ENCODE results near the gene AVEN. TPM values are rescaled to one million over a fixed set of nuclear protein-coding genes. Genes with fewer than 3 reads are reported as not detected.

Gene AVEN
- polyA plus RNA-seq, 1 experiment = 22.2 TPM

DNA sequence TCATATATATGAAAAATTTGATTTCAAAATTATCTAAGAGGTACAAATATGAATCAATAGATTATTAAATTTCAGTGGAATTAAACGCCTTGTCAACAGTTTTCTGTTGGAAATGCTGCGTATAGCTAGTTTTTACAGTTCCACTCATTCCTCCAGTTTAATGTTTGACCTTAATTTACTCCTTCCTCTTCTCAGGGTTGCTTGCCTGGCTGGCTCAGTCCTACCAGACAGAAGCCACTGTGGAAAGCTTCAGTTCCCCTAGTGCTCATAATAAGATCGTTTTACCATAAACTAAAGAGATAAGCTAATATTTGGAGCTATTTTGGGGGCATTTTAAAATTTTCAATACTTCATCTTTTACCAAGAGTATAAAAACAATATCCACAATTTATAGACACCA, 39.9 kb upstream of the AVEN start:
- no peaks in the 10 kb centered on the region for H3K9me3 ChIP-seq (ENCODE audit: control insufficient read depth, insufficient read depth, low read length)
- H3K27ac ChIP-seq (ENCODE audit: low read depth, low read length) = no peak overlapping the region
- DNase-seq (ENCODE audit: low read depth, low spot score) = no peak
- H3K27me3 ChIP-seq (ENCODE audit: control insufficient read depth, insufficient read depth, low read length) = no peaks in the 10 kb centered on the region
- TF ChIP-seq, protein P1, sequence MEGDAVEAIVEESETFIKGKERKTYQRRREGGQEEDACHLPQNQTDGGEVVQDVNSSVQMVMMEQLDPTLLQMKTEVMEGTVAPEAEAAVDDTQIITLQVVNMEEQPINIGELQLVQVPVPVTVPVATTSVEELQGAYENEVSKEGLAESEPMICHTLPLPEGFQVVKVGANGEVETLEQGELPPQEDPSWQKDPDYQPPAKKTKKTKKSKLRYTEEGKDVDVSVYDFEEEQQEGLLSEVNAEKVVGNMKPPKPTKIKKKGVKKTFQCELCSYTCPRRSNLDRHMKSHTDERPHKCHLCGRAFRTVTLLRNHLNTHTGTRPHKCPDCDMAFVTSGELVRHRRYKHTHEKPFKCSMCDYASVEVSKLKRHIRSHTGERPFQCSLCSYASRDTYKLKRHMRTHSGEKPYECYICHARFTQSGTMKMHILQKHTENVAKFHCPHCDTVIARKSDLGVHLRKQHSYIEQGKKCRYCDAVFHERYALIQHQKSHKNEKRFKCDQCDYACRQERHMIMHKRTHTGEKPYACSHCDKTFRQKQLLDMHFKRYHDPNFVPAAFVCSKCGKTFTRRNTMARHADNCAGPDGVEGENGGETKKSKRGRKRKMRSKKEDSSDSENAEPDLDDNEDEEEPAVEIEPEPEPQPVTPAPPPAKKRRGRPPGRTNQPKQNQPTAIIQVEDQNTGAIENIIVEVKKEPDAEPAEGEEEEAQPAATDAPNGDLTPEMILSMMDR (IDR thresholded peaks at IDR 0.05; ENCODE audit: low read depth, low read length) = no peak
- no peak overlapping the region for H3K4me3 ChIP-seq (ENCODE audit: low read depth, low read length)
- ChIA-PET CTCF (interaction anchor here (0.6 to 1.3 kb wide), 3 partner anchors 18 to 264 kb away, joined by 4 to 8 read pairs (median 6); partner anchors contain the start of gene NOP10), POLR2A (no interaction called here)

DNA sequence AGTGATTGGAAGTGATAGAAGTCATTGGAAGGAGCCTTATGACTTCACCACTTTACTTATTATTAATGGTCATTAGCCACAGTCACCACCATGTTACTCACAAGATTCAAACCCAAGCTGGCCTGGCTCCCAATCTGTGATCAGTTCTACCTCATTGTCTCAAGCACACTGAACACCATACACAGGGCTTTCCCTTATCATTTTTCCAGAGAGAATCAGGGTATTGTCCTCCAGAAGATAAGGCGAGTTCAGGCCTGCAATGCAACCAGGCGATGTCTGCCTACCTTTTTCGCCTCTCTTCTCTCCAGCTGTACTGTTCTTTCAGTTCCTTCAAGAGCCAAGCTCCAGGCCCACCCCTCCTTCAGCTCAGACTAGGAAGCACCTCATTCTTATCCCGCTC, 37.8 kb upstream of the AVEN start:
- Histone ChIP-seq H3K9me3 (ENCODE audit: control insufficient read depth, insufficient read depth, low read length) (no peaks in the 10 kb centered on the region), H3K27me3 (ENCODE audit: control insufficient read depth, insufficient read depth, low read length) (no peaks in the 10 kb centered on the region), H3K27ac (ENCODE audit: low read depth, low read length) (no peak overlapping the region), H3K4me3 (ENCODE audit: low read depth, low read length) (no peak overlapping the region)
- no peak for DNase-seq (ENCODE audit: low read depth, low spot score)
- POLR2A ChIA-PET = no interaction called here
- CTCF ChIA-PET = interaction anchor here (1.5 kb wide), 1 partner anchor 14 kb away, joined by 4 read pairs; no protein-coding TSS in a partner anchor
- TF ChIP-seq, protein P1 (IDR thresholded peaks at IDR 0.05; ENCODE audit: low read depth, low read length) = no peak

DNA sequence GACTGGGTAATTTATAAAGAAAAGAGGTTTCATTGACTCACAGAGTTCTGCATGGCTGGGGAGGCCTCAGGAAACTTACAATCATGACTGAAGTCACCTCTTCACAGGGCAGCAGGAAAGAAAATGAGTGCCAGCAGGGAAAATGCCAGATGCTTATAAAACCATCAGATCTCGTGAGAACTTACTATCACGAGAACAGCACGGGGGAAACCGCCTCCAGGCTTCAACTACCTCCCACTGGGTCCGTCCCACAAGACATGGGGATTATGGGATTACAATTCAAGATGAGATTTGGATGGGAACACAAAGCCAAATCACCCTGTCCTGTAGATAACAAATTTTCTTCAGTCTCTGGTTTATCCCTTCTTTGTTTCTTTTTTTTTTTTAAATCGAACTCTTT, 31.0 kb upstream of the AVEN start:
- Histone ChIP-seq H3K9me3 (ENCODE audit: control insufficient read depth, insufficient read depth, low read length) (no peaks in the 10 kb centered on the region), H3K27ac (ENCODE audit: low read depth, low read length) (no peak overlapping the region), H3K27me3 (ENCODE audit: control insufficient read depth, insufficient read depth, low read length) (no peaks in the 10 kb centered on the region), H3K4me3 (ENCODE audit: low read depth, low read length) (no peak overlapping the region)
- ChIA-PET POLR2A (no interaction called here), CTCF (interaction anchor here (0.6 kb wide), 1 partner anchor 40 kb away, joined by 3 read pairs; no protein-coding TSS in a partner anchor)
- TF ChIP-seq, protein P1 (IDR thresholded peaks at IDR 0.05; ENCODE audit: low read depth, low read length) = no peak
- DNase-seq (ENCODE audit: low read depth, low spot score) = no peak

DNA sequence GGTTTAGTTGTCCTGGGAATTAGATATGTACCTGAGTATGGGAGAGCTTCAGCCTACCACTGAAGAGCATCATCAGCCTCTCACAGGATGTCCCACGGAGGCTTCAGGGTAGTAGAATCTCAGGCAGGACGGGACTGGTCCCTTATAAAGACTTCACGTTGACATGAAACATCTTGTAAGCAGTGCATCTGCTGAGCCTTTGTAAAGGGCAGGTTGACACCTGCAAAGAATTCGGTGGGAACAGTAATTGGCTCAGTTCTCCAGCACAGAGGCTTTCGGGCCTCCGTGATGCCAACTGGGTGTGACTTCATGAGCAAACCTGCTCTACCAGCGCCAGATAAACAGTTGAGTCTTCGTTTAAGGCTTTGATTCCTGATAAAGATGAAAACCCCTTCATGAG, 26.9 kb upstream of the AVEN start:
- no peak overlapping the region for H3K27ac ChIP-seq (ENCODE audit: low read depth, low read length)
- ChIA-PET POLR2A (no interaction called here), CTCF (interaction anchor here (0.6 kb wide), 1 partner anchor 36 kb away, joined by 3 read pairs; no protein-coding TSS in a partner anchor)
- no peaks in the 10 kb centered on the region for H3K27me3 ChIP-seq (ENCODE audit: control insufficient read depth, insufficient read depth, low read length)
- no peak for DNase-seq (ENCODE audit: low read depth, low spot score)
- TF ChIP-seq, protein P1 (IDR thresholded peaks at IDR 0.05; ENCODE audit: low read depth, low read length) = no peak
- no peak overlapping the region for H3K4me3 ChIP-seq (ENCODE audit: low read depth, low read length)
- no peaks in the 10 kb centered on the region for H3K9me3 ChIP-seq (ENCODE audit: control insufficient read depth, insufficient read depth, low read length)

DNA sequence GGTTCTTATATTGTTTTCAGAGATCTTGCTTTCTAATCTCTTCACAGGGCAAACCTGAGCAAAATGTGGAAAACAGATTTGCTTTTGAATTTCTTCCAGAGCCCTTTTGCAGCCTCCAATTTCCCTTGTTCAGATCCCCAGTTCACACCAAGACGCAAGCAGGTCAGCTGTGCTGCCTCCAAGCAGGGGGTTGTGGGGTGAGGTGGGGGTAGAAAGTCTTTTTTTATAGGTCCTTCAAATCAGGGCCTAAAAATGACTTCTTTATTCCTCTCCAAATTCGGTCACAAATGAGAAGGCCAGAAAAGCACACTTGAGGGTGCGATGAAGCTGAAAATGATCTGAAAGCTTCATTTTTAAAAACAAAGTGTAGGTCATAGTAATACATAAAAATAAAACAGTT, 26.3 kb upstream of the AVEN start:
- POLR2A ChIA-PET = no interaction called here
- CTCF ChIA-PET = interaction anchor here (1.9 kb wide), 1 partner anchor 144 kb away, joined by 5 read pairs; the partner anchor contains the start of gene KATNBL1

More for the DNA sequence above, 26.3 kb upstream of the AVEN start:
- Histone ChIP-seq H3K9me3 (ENCODE audit: control insufficient read depth, insufficient read depth, low read length) (no peaks in the 10 kb centered on the region), H3K27ac (ENCODE audit: low read depth, low read length) (no peak overlapping the region), H3K27me3 (ENCODE audit: control insufficient read depth, insufficient read depth, low read length) (no peaks in the 10 kb centered on the region), H3K4me3 (ENCODE audit: low read depth, low read length) (no peak overlapping the region)
- no peak for DNase-seq (ENCODE audit: low read depth, low spot score)
- TF ChIP-seq, protein P1 (IDR thresholded peaks at IDR 0.05; ENCODE audit: low read depth, low read length) = no peak
